K562 (cell line): ENCODE measurements around the gene SLC44A5. TPM values are rescaled to one million over a fixed set of nuclear protein-coding genes. Genes with fewer than 3 reads are reported as not detected.

ENCODE experiments used
- ARHGAP35 ChIP-seq: fragments of 450-650 bp; IDR thresholded peaks from 2 replicates; pipeline ENCODE4 v1.6.1; 2018; ENCODE audit not compliant: partially characterized antibody
- COPS2 ChIP-seq: fragments of 450-650 bp; conservative IDR thresholded peaks from 2 replicates; pipeline ENCODE4 v1.6.1; 2016; ENCODE audit warnings: mild to moderate bottlenecking, moderate library complexity
- ELK3 ChIP-seq: fragments of 450-650 bp; formaldehyde crosslinking; IDR thresholded peaks from 2 replicates; pipeline ENCODE4 v1.4.0; 2020; ENCODE audit warnings: mild to moderate bottlenecking
- FOSL1 ChIP-seq: fragments of 200-800 bp; sonication (Bioruptor generic); conservative IDR thresholded peaks from 2 replicates; pipeline ENCODE4 v1.6.1; 2016; ENCODE audit warnings: missing genetic modification characterization, missing compliant biosample characterization
- FOXP1 ChIP-seq: sonication (generic); formaldehyde crosslinking; IDR thresholded peaks from 2 replicates; pipeline ENCODE4 v1.8.0; 2022; ENCODE audit warnings: mild to moderate bottlenecking, missing genetic modification reagents
- IRF2 ChIP-seq: sonication (generic); formaldehyde crosslinking; IDR thresholded peaks from 2 replicates; pipeline ENCODE4 v1.8.1; 2022; ENCODE audit warnings: mild to moderate bottlenecking, missing genetic modification reagents
- KHSRP ChIP-seq: fragments of 450-650 bp; IDR thresholded peaks from 2 replicates; pipeline ENCODE4 v1.6.1; 2017
- MECOM ChIP-seq: fragments of 250-450 bp; sonication (Bioruptor Pico); IDR thresholded peaks from 2 replicates; pipeline ENCODE4 v1.8.0; 2022; ENCODE audit warnings: inconsistent platforms
- PML ChIP-seq: IDR thresholded peaks from 2 replicates; pipeline ENCODE4 v1.6.1; 2012; ENCODE audit warnings: low read length, inconsistent platforms
- POLR2H ChIP-seq: IDR thresholded peaks from 2 replicates; pipeline ENCODE4 v1.6.1; 2016; ENCODE audit warnings: missing genetic modification characterization, low read depth, mild to moderate bottlenecking, control low read depth, missing compliant biosample characterization, moderate library complexity
- RNF2 ChIP-seq: sonication (generic); IDR thresholded peaks from 2 replicates; pipeline ENCODE4 v1.6.1; 2016
- TAL1 ChIP-seq: fragments of 450-650 bp; IDR thresholded peaks from 2 replicates; pipeline ENCODE4 v1.6.1; 2016; ENCODE audit warnings: mild to moderate bottlenecking
- ZBTB17 ChIP-seq: fragments of 450-650 bp; formaldehyde crosslinking; IDR thresholded peaks from 2 replicates; pipeline ENCODE4 v1.4.0; 2020; ENCODE audit warnings: mild to moderate bottlenecking
- ZC3H8 ChIP-seq: fragments of 450-650 bp; IDR thresholded peaks from 2 replicates; pipeline ENCODE4 v1.6.1; 2017
- ZKSCAN3 ChIP-seq: fragments of 250-450 bp; sonication (Bioruptor Pico); IDR thresholded peaks from 2 replicates; pipeline ENCODE4 v1.4.0; 2020
- ZNF124 ChIP-seq: sonication (generic); formaldehyde crosslinking; IDR thresholded peaks from 2 replicates; pipeline ENCODE4 v1.8.1; 2022; ENCODE audit warnings: missing genetic modification reagents
- ZNF280A ChIP-seq: fragments of 450-650 bp; IDR thresholded peaks from 2 replicates; pipeline ENCODE4 v1.6.1; 2018; ENCODE audit warnings: mild to moderate bottlenecking, low read depth; ENCODE audit not compliant: partially characterized antibody
- ZNF318 ChIP-seq, 2 experiments: fragments of 450-650 bp; IDR thresholded peaks; 2 replicates each; pipeline ENCODE4 v1.6.1; 2016; ENCODE audit warnings: mild to moderate bottlenecking in 2 of 2, borderline replicate concordance in 1 of 2, low read depth in 1 of 2, moderate library complexity in 1 of 2
- ZNF586 ChIP-seq: fragments of 450-650 bp; formaldehyde crosslinking; conservative IDR thresholded peaks from 2 replicates; pipeline ENCODE4 v1.4.0; 2020; ENCODE audit warnings: mild to moderate bottlenecking, moderate library complexity
- polyA plus RNA-seq, 8 experiments: library from polyadenylated mRNA; depleted of rRNA in 4 of 8; stranded (reverse) in 5 of 8; unstranded in 3 of 8; fragments of >200 nt; fragmentation: Nextera tagmentation in 2 of 8; fragmentation: Illumina TruSeq in 1 of 8; extraction: Ambion mirVana in 2 of 8; extraction: Trizol in 1 of 8; gene quantifications; 2 replicates each; pipeline versions ENCODE4 v1.2.1 to v1.2.3, GENCODE V29; 2011 to 2014; ENCODE audit warnings: inconsistent platforms in 1 of 8, missing spikeins in 1 of 8
- total RNA-seq, 7 experiments: library from RNA; depleted of rRNA in 6 of 7; stranded (reverse); fragments of >200 nt in 6 of 7; fragmentation: Illumina TruSeq in 2 of 7; extraction: Trizol in 2 of 7; gene quantifications; 2 replicates each; pipeline versions ENCODE4 v1.2.1 to v1.2.3, GENCODE V29; 2011 to 2021; ENCODE audit warnings: low replicate concordance in 1 of 7

Gene SLC44A5
- total and polyA plus RNA-seq, 9 of the 15 experiments (the other 6 are each of a cell fraction or from before 2014, with no cell fraction given): 1.2 to 10.1 (median 3.2) TPM

- TF ChIP-seq ZBTB17 (CRISPR knock-in tag) (no peak), ZNF586 (no peak), COPS2 (no peak), KHSRP (no peak), ZKSCAN3 (CRISPR knock-in tag) (no peak), MECOM (CRISPR knock-in tag) (peak; percentile 67; the same call in 1 of the 2 replicates), FOSL1 (tag) (peak; percentile 98), PML (no peak), RNF2 (no peak), POLR2H (tag) (no peak), FOXP1 (CRISPR knock-in tag) (no peak), ZC3H8 (no peak), ZNF124 (CRISPR knock-in tag) (no peak), ARHGAP35 (no peak), IRF2 (CRISPR knock-in tag) (no peak), ELK3 (CRISPR knock-in tag) (no peak), ZNF280A (no peak), ZNF318 (IDR thresholded peaks at IDR 0.05; ENCODE audit: borderline replicate concordance in 1 of 2, low read depth in 1 of 2) (no peak), TAL1 (0 out of 2 replicates have a peak, but pooled peaks have one; percentile 12)
Observed at GRCh38 chr1:75412616-75413015, 198.3 kb downstream of the SLC44A5 start (continued).
